Testis (tissue), 3 donors: ENCODE measurements around the gene GPER1. TPM values are rescaled to one million over a fixed set of nuclear protein-coding genes. Genes with fewer than 3 reads are reported as not detected.

ENCODE experiments used
- DNase-seq: peaks from one replicate; pipeline ENCODE4 v3.0.0-alpha.2; 2019
- H3K27ac ChIP-seq, 2 donors: fragments of 200-600 bp; sonication (generic); one replicate each; pipeline ENCODE4 v1.5.1; 2019
- H3K27me3 ChIP-seq: fragments of 200-600 bp; sonication (generic); one replicate; pipeline ENCODE4 v1.5.1; 2019
- H3K36me3 ChIP-seq: fragments of 200-600 bp; sonication (generic); one replicate; pipeline ENCODE4 v1.5.1; 2017; ENCODE audit warnings: low read depth; ENCODE audit errors: missing control alignments
- H3K4me1 ChIP-seq: fragments of 200-600 bp; sonication (generic); one replicate; pipeline ENCODE4 v1.5.1; 2019
- H3K4me3 ChIP-seq, 2 donors: fragments of 200-600 bp; sonication (generic); one replicate each; pipeline ENCODE4 v1.5.1; 2017 to 2019
- H3K9me3 ChIP-seq: fragments of 200-600 bp; sonication (generic); one replicate; pipeline ENCODE4 v1.5.1; 2017
- CTCF ChIP-seq, 3 experiments: fragments of 450-650 bp in 2 of 3; fragments of 200-600 bp in 1 of 3; sonication (generic) in 1 of 3; IDR thresholded peaks; one replicate each; pipeline ENCODE4 v1.5.1; 2016 to 2019; ENCODE audit warnings: antibody characterized with exemption in 3 of 3, mild to moderate bottlenecking in 2 of 3, moderate library complexity in 1 of 3
- POLR2A ChIP-seq: fragments of 450-650 bp; IDR thresholded peaks from one replicate; pipeline ENCODE4 v1.6.1; 2017; ENCODE audit warnings: antibody characterized with exemption, mild to moderate bottlenecking, moderate library complexity
- WGBS, 2 donors: methylation state at CpG; one replicate each; pipeline ENCODE4 v1.1.5; 2018; 5-methylcytosine and 5-hydroxymethylcytosine counted together
- intact Hi-C: fragments of 100-400 bp; cut with DNase I; formaldehyde crosslinking; loops from one replicate; pipeline ENCODE4 v1.15.1; 2023; ENCODE audit warnings: low total_unique reads
- polyA plus RNA-seq: library from polyadenylated mRNA; stranded (reverse); fragments of 350-450 nt; fragmentation: Illumina TruSeq; extraction: RNeasy Lipid Tissue Mini Kit (QIAGEN cat#74804); gene quantifications from one replicate; pipeline ENCODE4 v1.2.3, GENCODE V29; 2014; ENCODE audit warnings: low read depth, low replicate concordance; ENCODE audit not compliant: insufficient read depth
- total RNA-seq, 2 donors: library from RNA; depleted of rRNA; stranded (reverse); fragments of >200 nt; gene quantifications; one replicate each; pipeline ENCODE4 v1.2.3, GENCODE V29; 2016

GPER1 gene
- total and polyA plus RNA-seq, 3 donors from 2014 or later = 3.2 to 3.5 (median 3.4) TPM

GRCh38 chr7:1103789-1104515 is 16.0 kb downstream of the GPER1 start:
- no peaks in the 10 kb centered on the region for H3K4me1 ChIP-seq

GRCh38 chr7:1104516-1105179 is 16.7 kb downstream of the GPER1 start:
- no peaks in the 10 kb centered on the region for H3K4me1 ChIP-seq

More at GRCh38 chr7:1103789-1104515, 16.0 kb downstream of the GPER1 start:
- no peaks in the 10 kb centered on the region for H3K27me3 ChIP-seq
- H3K27ac ChIP-seq = no peak overlapping the region
- H3K36me3 ChIP-seq = no peaks in the 10 kb centered on the region
- no peaks in the 10 kb centered on the region for H3K9me3 ChIP-seq
- WGBS, 2 donors = 90% methylated on average over 12 to 21 of the region's 21 CpGs
- no peak overlapping the region for H3K4me3 ChIP-seq
- TF ChIP-seq POLR2A (no peak), CTCF (IDR thresholded peaks at IDR 0.05) (no peak)
- intact Hi-C loops = no loop called here
- no peak for DNase-seq

GRCh38 chr7:1105189-1105588 is 17.3 kb downstream of the GPER1 start:
- no peaks in the 10 kb centered on the region for H3K36me3 ChIP-seq
- H3K9me3 ChIP-seq = no peaks in the 10 kb centered on the region
- no peaks in the 10 kb centered on the region for H3K4me1 ChIP-seq
- 86 to 95% methylated on average over 11 of the region's 11 CpGs for WGBS, 2 donors
- no peak overlapping the region for H3K27ac ChIP-seq
- intact Hi-C loops = no loop called here
- DNase-seq = no peak
- no peaks in the 10 kb centered on the region for H3K27me3 ChIP-seq
- no peak overlapping the region for H3K4me3 ChIP-seq
- TF ChIP-seq POLR2A = no peak
- TF ChIP-seq CTCF (IDR thresholded peaks at IDR 0.05) = no peak

More at GRCh38 chr7:1104516-1105179, 16.7 kb downstream of the GPER1 start:
- no peak for DNase-seq
- intact Hi-C loops = no loop called here
- Histone ChIP-seq H3K4me3 (no peak overlapping the region), H3K36me3 (no peaks in the 10 kb centered on the region), H3K27me3 (no peaks in the 10 kb centered on the region), H3K27ac (no peak overlapping the region), H3K9me3 (no peaks in the 10 kb centered on the region)
- 91 to 92% methylated on average over 6 to 13 of the region's 13 CpGs for WGBS, 2 donors
- no peak for TF ChIP-seq CTCF (IDR thresholded peaks at IDR 0.05)
- TF ChIP-seq POLR2A = no peak

DNA sequence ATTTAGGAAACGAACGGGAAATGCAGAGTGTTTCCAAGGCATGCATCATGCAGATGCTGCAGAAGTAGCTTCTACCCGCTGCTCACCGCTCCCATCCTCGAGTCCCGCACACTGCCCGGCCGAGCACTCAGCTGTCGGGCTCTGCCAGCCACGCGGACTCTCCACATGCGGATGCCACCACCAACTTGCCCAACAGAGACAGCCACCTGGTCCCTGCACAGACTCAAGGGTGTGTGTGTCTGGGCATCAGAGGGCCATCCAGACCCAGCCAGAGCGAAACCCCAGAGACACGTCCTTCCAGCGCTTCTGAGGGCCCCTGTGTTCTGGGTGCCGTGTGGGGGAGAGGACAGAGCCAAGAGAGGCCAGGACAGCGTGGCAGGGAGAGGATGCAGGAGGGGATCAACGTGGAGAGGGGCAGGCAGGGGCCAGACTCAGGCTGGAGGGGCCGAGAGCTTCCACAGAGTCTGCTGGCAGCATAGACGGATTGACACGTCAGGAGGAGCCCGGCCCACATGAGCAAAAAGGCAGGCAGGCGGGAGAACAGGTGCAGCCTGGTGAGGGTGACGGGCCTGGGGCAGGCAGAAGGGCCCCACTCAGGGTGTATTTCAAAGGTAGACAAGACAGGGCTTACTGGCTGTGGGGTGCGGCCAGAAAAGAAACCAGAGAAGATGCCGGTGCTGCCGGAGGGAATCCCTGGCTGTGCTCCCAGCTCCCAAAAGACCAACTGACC is 18.3 kb downstream of the GPER1 start:
- H3K27ac ChIP-seq = no peak overlapping the region
- intact Hi-C loops = no loop called here
- no peaks in the 10 kb centered on the region for H3K36me3 ChIP-seq
- H3K4me3 ChIP-seq = no peak overlapping the region
- TF ChIP-seq POLR2A (no peak), CTCF (IDR thresholded peaks at IDR 0.05) (no peak)
- H3K9me3 ChIP-seq = no peaks in the 10 kb centered on the region
- DNase-seq = no peak
- 81 to 92% methylated on average over 19 to 27 of the region's 27 CpGs for WGBS, 2 donors
- H3K4me1 ChIP-seq = no peaks in the 10 kb centered on the region
- H3K27me3 ChIP-seq = no peaks in the 10 kb centered on the region
